K562 (cell line): ENCODE data around the gene CC2D1A.

Experiments used
- BHLHE40 ChIP-seq: IDR thresholded peaks from 2 replicates; pipeline ENCODE4 v1.6.1; 2011; ENCODE audit warnings: low read length, improper control_type of control experiment
- BRF2 ChIP-seq: IDR thresholded peaks from 3 replicates; pipeline ENCODE4 v1.6.1; 2011; ENCODE audit warnings: borderline replicate concordance, mild to moderate bottlenecking; ENCODE audit not compliant: insufficient read length, insufficient read depth
- CTCF ChIP-seq, 3 experiments: IDR thresholded peaks in 2 of 3; conservative IDR thresholded peaks in 1 of 3; 2 replicates each; pipeline ENCODE4 v1.5.1; 2011 to 2012; ENCODE audit warnings: low read length in 3 of 3, mild to moderate bottlenecking in 3 of 3, control low read depth in 2 of 3, improper control_type of control experiment in 1 of 3, inconsistent platforms in 1 of 3, low read depth in 1 of 3, mixed read lengths in 1 of 3, moderate library complexity in 1 of 3; ENCODE audit not compliant: insufficient read depth in 2 of 3
- EP300 ChIP-seq: IDR thresholded peaks from 2 replicates; pipeline ENCODE4 v1.6.1; 2012; ENCODE audit warnings: low read length, improper control_type of control experiment
- GATAD2A ChIP-seq: fragments of 450-650 bp; IDR thresholded peaks from 2 replicates; pipeline ENCODE4 v1.6.1; 2017
- HINFP ChIP-seq: fragments of 450-650 bp; conservative IDR thresholded peaks from 2 replicates; pipeline ENCODE4 v1.6.1; 2016; ENCODE audit warnings: missing genetic modification characterization, low read depth, mild to moderate bottlenecking, control low read depth, missing compliant biosample characterization
- PHF20 ChIP-seq: fragments of 450-650 bp; IDR thresholded peaks from 2 replicates; pipeline ENCODE4 v1.6.1; 2018; ENCODE audit not compliant: partially characterized antibody
- POLR2A ChIP-seq: fragments of 450-650 bp; conservative IDR thresholded peaks from 2 replicates; pipeline ENCODE4 v1.6.1; 2016
- SMAD1 ChIP-seq: fragments of 150-350 bp; IDR thresholded peaks from 2 replicates; pipeline ENCODE4 v1.6.1; 2014; ENCODE audit warnings: low read length, low read depth; ENCODE audit not compliant: partially characterized antibody
- SRF ChIP-seq, 2 experiments: fragments of 250-450, 450-650 bp in 1 of 2; sonication (Bioruptor Pico) in 1 of 2; sonication (generic) in 1 of 2; formaldehyde crosslinking; IDR thresholded peaks; 2 replicates each; pipeline versions ENCODE4 v1.5.0 to v1.5.1; 2020 to 2022; ENCODE audit warnings: mild to moderate bottlenecking in 1 of 2, missing genetic modification reagents in 1 of 2
- ZBTB17 ChIP-seq: fragments of 450-650 bp; formaldehyde crosslinking; IDR thresholded peaks from 2 replicates; pipeline ENCODE4 v1.4.0; 2020; ENCODE audit warnings: mild to moderate bottlenecking
- ZNF12 ChIP-seq: sonication (generic); formaldehyde crosslinking; IDR thresholded peaks from 2 replicates; pipeline ENCODE4 v1.4.0; 2020; ENCODE audit warnings: mild to moderate bottlenecking, missing genetic modification reagents
- ZNF239 ChIP-seq: fragments of 250-450 bp; sonication (Bioruptor Pico); IDR thresholded peaks from 2 replicates; pipeline ENCODE4 v1.4.0; 2020; ENCODE audit warnings: mild to moderate bottlenecking

GRCh38 chr19:13959141-13959961 is 53.4 kb downstream of the CC2D1A start:
- TF ChIP-seq EP300, result no peak
- TF ChIP-seq ZBTB17 (CRISPR knock-in tag), result no peak
- TF ChIP-seq GATAD2A, result no peak
- TF ChIP-seq BHLHE40, result no peak
- TF ChIP-seq ZNF239 (CRISPR knock-in tag), result no peak
- TF ChIP-seq CTCF (IDR thresholded peaks at IDR 0.05 in 2 of 3, conservative IDR thresholded peaks at IDR 0.05 in 1 of 3; ENCODE audit: insufficient read depth in 2 of 3, low read depth in 1 of 3, low read length in 3 of 3), result no peak
- TF ChIP-seq SMAD1, result no peak
- TF ChIP-seq POLR2A, result no peak
- no peak for TF ChIP-seq BRF2
- TF ChIP-seq PHF20, result no peak
- TF ChIP-seq SRF (CRISPR knock-in tag; IDR thresholded peaks at IDR 0.05), result no peak
- TF ChIP-seq ZNF12 (CRISPR knock-in tag), result no peak
- TF ChIP-seq HINFP (tag), result no peak
